SK-N-SH (cell line): ENCODE measurements around the gene HEG1. TPM values are rescaled to one million over a fixed set of nuclear protein-coding genes. Genes with fewer than 3 reads are reported as not detected.
A peak's percentile ranks its signal among the peaks of the same experiment; 100 is the strongest.

Source experiments
- CTCF ChIA-PET: fragments of 300-600, 350-600 bp; formaldehyde crosslinking; extraction: SDS; loops from one replicate; lab custom pipeline; 2021; lab: Yijun Ruan, JAX
- POLR2A ChIA-PET: fragments of 350-600 bp; sonication (Branson Sonifier 250); formaldehyde crosslinking; extraction: SDS; loops from one replicate; lab custom pipeline; 2020; ENCODE audit warnings: antibody characterized with exemption, inconsistent platforms; lab: Yijun Ruan, JAX
- DNase-seq: peaks from one replicate; pipeline ENCODE4 v3.0.0; 2012
- H2AFZ ChIP-seq: fragments of 200-600 bp; sonication (generic); 2 replicates; pipeline ENCODE4 v1.8.1; 2016; ENCODE audit warnings: antibody characterized with exemption, mild to moderate bottlenecking, low read depth
- H3F3A ChIP-seq: fragments of 200-600 bp; sonication (generic); replicated peaks from 2 replicates; pipeline ENCODE3; 2016; ENCODE audit warnings: antibody characterized with exemption, mild to moderate bottlenecking; ENCODE audit not compliant: insufficient read depth
- H3K27ac ChIP-seq, 2 experiments: fragments of 200-500 bp in 1 of 2; fragments of 200-600 bp in 1 of 2; sonication (Bioruptor generic) in 1 of 2; sonication (generic), shearing (Covaris generic) in 1 of 2; 2 replicates each; pipeline versions ENCODE4 v1.5.1 to v1.6.1; 2014 to 2016; ENCODE audit warnings: low read depth in 2 of 2, inconsistent platforms in 1 of 2, low read length in 1 of 2, mild to moderate bottlenecking in 1 of 2, mixed read lengths in 1 of 2
- H3K27me3 ChIP-seq: fragments of 200-600 bp; sonication (generic), shearing (Covaris generic); 2 replicates; pipeline ENCODE4 v1.6.1; 2016; ENCODE audit warnings: mixed run types; ENCODE audit not compliant: insufficient read depth
- H3K36me3 ChIP-seq, 2 experiments: fragments of 200-500 bp in 1 of 2; fragments of 200-600 bp in 1 of 2; sonication (Bioruptor generic) in 1 of 2; sonication (generic) in 1 of 2; replicated peaks in 1 of 2; 2 replicates each; pipeline versions ENCODE3 to v1.5.1; 2014 to 2016; ENCODE audit warnings: low read length in 1 of 2, mild to moderate bottlenecking in 1 of 2; ENCODE audit not compliant: insufficient read depth in 2 of 2, control insufficient read depth in 1 of 2
- H3K4me1 ChIP-seq, 2 experiments: fragments of 200-500 bp in 1 of 2; fragments of 200-600 bp in 1 of 2; sonication (Bioruptor generic) in 1 of 2; sonication (generic), shearing (Covaris generic) in 1 of 2; 2 replicates each; pipeline versions ENCODE4 v1.5.1 to v1.6.1; 2014 to 2016; ENCODE audit warnings: low read depth in 1 of 2, low read length in 1 of 2, mixed run types in 1 of 2; ENCODE audit not compliant: insufficient read depth in 2 of 2, control insufficient read depth in 1 of 2
- H3K4me2 ChIP-seq: fragments of 200-600 bp; sonication (generic), shearing (Covaris generic); 2 replicates; pipeline ENCODE4 v1.6.1; 2017; ENCODE audit warnings: mixed run types
- H3K4me3 ChIP-seq, 2 experiments: fragments of 200-500 bp in 1 of 2; fragments of 200-600 bp in 1 of 2; sonication (Bioruptor generic) in 1 of 2; sonication (generic), shearing (Covaris generic) in 1 of 2; 2 replicates each; pipeline versions ENCODE4 v1.5.1 to v1.8.1; 2014 to 2016; ENCODE audit warnings: low read depth in 2 of 2, inconsistent platforms in 1 of 2, low read length in 1 of 2, mild to moderate bottlenecking in 1 of 2, mixed read lengths in 1 of 2, moderate library complexity in 1 of 2
- H3K79me2 ChIP-seq: fragments of 200-600 bp; sonication (generic); 2 replicates; pipeline ENCODE4 v1.8.1; 2017; ENCODE audit warnings: mild to moderate bottlenecking; ENCODE audit not compliant: insufficient read depth
- H3K9ac ChIP-seq: fragments of 200-600 bp; sonication (generic); 2 replicates; pipeline ENCODE4 v1.6.1; 2017; ENCODE audit warnings: mixed run types
- H3K9me2 ChIP-seq: fragments of 200-600 bp; sonication (generic); 2 replicates; pipeline ENCODE4 v1.6.1; 2017; ENCODE audit warnings: mixed run types
- H3K9me3 ChIP-seq: fragments of 200-600 bp; sonication (generic); 2 replicates; pipeline ENCODE4 v1.6.1; 2017; ENCODE audit warnings: mixed run types, mild to moderate bottlenecking, moderate library complexity
- H4K20me1 ChIP-seq: fragments of 200-600 bp; sonication (generic); 2 replicates; pipeline ENCODE4 v1.6.1; 2017; ENCODE audit warnings: mild to moderate bottlenecking, mixed run types; ENCODE audit not compliant: insufficient read depth
- ELF1 ChIP-seq: IDR thresholded peaks from 2 replicates; pipeline ENCODE4 v1.4.0; 2012
- GABPA ChIP-seq: IDR thresholded peaks from 2 replicates; pipeline ENCODE4 v1.4.0; 2012; ENCODE audit warnings: low read depth, mild to moderate bottlenecking
- MXI1 ChIP-seq: IDR thresholded peaks from 2 replicates; pipeline ENCODE4 v1.6.1; 2012; ENCODE audit warnings: mild to moderate bottlenecking, low read depth, low read length, improper control_type of control experiment
- NFIC ChIP-seq: IDR thresholded peaks from 2 replicates; pipeline ENCODE4 v1.4.0; 2012; ENCODE audit warnings: borderline replicate concordance
- RAD21 ChIP-seq: IDR thresholded peaks from 2 replicates; pipeline ENCODE4 v1.6.1; 2012; ENCODE audit warnings: mild to moderate bottlenecking, low read length
- RCOR1 ChIP-seq: fragments of 150-350 bp; IDR thresholded peaks from 2 replicates; pipeline ENCODE4 v1.6.1; 2017; ENCODE audit warnings: antibody characterized with exemption, low read length
- RFX5 ChIP-seq: IDR thresholded peaks from 2 replicates; pipeline ENCODE4 v1.6.1; 2012; ENCODE audit warnings: mild to moderate bottlenecking, improper control_type of control experiment, low read length
- RXRA ChIP-seq: IDR thresholded peaks from 2 replicates; pipeline ENCODE4 v1.4.0; 2012; ENCODE audit warnings: low read depth, mild to moderate bottlenecking, borderline replicate concordance
- TAF1 ChIP-seq: IDR thresholded peaks from 2 replicates; pipeline ENCODE4 v1.6.1; 2012; ENCODE audit warnings: low read depth, mild to moderate bottlenecking, low read length, moderate library complexity, borderline replicate concordance
- TCF12 ChIP-seq: IDR thresholded peaks from 2 replicates; pipeline ENCODE4 v1.4.0; 2012
- TEAD4 ChIP-seq: IDR thresholded peaks from 2 replicates; pipeline ENCODE4 v1.4.0; 2012; ENCODE audit warnings: mild to moderate bottlenecking, borderline replicate concordance; ENCODE audit not compliant: insufficient read depth
- YY1 ChIP-seq: IDR thresholded peaks from 2 replicates; pipeline ENCODE4 v1.4.0; 2012; ENCODE audit warnings: low read depth, mild to moderate bottlenecking
- WGBS: methylation state at CpG from one replicate; pipeline ENCODE4 v1.1.6; 2017; ENCODE audit warnings: low lambda C conversion rate; 5-methylcytosine and 5-hydroxymethylcytosine counted together
- polyA plus RNA-seq, 3 experiments: library from polyadenylated mRNA; depleted of rRNA; stranded (reverse); fragments of >200 nt; gene quantifications; 2 replicates each; pipeline ENCODE4 v1.2.3, GENCODE V29; 2012
- TF ChIP-seq, protein P1 (sequence below): fragments of 200-600 bp; sonication (generic); IDR thresholded peaks from 2 replicates; pipeline ENCODE4 v1.6.1; 2017; ENCODE audit warnings: antibody characterized with exemption, mild to moderate bottlenecking, moderate library complexity
- TF ChIP-seq, protein P2 (sequence below): fragments of 150-350 bp; IDR thresholded peaks from 2 replicates; pipeline ENCODE4 v1.6.1; 2017; ENCODE audit warnings: antibody characterized with exemption, low read length, low read depth, borderline replicate concordance

HEG1 gene
- polyA plus RNA-seq, 1 of the 3 experiments (the other 2 are of a cell fraction): 27.7 TPM

DNA sequence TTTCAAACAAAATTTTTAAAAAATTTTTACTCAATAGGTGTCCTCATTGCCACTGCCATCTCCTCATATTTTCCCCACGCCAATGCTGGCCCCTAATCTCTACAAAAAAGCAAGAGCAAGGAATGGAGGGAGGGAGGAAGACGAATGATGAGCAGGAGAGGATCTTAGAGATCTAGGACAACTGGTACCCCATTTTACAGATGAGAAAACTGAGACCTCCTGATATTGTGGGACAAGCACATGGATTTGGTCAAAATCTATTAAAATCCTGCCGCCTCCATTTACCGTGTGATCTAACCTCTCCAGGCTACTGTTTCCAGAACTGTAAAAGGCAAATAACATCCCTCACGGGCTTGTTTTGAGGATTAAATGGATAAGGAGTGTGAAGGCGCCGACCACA, 4.6 kb downstream of the HEG1 start (continued):
- TF ChIP-seq, protein P1, sequence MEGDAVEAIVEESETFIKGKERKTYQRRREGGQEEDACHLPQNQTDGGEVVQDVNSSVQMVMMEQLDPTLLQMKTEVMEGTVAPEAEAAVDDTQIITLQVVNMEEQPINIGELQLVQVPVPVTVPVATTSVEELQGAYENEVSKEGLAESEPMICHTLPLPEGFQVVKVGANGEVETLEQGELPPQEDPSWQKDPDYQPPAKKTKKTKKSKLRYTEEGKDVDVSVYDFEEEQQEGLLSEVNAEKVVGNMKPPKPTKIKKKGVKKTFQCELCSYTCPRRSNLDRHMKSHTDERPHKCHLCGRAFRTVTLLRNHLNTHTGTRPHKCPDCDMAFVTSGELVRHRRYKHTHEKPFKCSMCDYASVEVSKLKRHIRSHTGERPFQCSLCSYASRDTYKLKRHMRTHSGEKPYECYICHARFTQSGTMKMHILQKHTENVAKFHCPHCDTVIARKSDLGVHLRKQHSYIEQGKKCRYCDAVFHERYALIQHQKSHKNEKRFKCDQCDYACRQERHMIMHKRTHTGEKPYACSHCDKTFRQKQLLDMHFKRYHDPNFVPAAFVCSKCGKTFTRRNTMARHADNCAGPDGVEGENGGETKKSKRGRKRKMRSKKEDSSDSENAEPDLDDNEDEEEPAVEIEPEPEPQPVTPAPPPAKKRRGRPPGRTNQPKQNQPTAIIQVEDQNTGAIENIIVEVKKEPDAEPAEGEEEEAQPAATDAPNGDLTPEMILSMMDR: no peak

DNA sequence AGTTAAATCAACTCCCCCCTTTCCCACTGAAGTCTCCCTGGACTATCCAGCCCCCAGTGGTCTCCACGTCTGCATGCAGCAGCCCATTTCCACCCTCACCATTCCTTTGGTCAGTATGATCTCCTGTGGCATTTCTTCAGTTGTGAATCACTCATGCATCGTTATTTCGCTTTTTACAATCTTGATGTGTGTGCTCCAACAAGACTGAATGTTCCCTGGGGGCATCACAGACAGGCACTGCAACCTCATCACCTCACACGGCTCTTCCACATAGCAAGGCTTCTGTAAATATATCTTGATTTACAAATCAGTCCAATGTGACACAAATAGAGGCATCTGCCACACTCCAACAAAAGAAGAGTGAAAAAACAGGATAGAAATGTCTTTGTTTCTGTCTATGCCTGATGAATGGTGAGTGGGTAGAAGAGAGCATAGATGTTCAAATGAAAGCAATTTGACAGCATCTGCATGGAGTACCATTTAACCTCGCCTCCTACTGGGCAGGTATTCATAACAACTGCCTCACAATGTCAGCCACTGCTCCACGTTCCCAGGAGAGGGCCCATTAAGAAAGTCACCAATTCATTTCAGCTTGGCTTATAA, 5.2 kb downstream of the HEG1 start:
- peaks cover 32 to 52% of the 10 kb centered on the region in 2 experiments for H3K4me1 ChIP-seq

DNA sequence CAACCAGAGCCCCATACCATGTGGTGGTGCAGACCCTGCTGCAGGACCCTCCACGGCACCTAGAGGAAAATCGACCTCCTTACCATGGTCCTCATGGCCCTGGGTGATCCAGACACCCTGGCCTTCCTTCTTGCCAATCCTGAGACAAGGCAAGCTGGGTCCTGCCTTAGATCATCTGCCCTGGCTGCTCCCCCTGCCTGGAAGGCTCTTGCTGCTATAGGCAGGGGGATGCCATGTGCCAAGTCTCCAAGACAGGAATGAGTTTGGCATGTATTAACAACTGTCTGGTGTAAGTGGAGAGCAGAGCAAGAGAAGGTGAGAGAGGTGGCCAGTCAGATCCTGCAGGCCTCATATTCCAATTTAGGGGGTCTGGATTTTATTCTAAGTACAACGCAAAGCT, 7.5 kb downstream of the HEG1 start:
- ChIA-PET CTCF (interaction anchor here (1.6 kb wide), 1 partner anchor 15 kb away, joined by 4 read pairs; no protein-coding TSS in a partner anchor), POLR2A (no interaction called here)
- peaks cover 8 to 17% of the 10 kb centered on the region in 2 experiments for H3K36me3 ChIP-seq
- WGBS: 97% methylated on average over 2 of the region's 3 CpGs
- no peaks in the 10 kb centered on the region for H3K9me3 ChIP-seq
- peaks cover 36 to 67% of the 10 kb centered on the region in 2 experiments for H3K4me1 ChIP-seq
- DNase-seq: no peak
- H3K9ac ChIP-seq: no peak overlapping the region
- no peak overlapping the region for H3K27ac ChIP-seq
- H2AFZ ChIP-seq: no peak overlapping the region
- no peak overlapping the region for H3K4me3 ChIP-seq
- no peak overlapping the region for H3K4me2 ChIP-seq
- peaks cover 82% of the 10 kb centered on the region for H4K20me1 ChIP-seq
- H3K9me2 ChIP-seq: no peaks in the 10 kb centered on the region
- no peak for TF ChIP-seq NFIC
- no peak for TF ChIP-seq GABPA
- TF ChIP-seq, protein P2, sequence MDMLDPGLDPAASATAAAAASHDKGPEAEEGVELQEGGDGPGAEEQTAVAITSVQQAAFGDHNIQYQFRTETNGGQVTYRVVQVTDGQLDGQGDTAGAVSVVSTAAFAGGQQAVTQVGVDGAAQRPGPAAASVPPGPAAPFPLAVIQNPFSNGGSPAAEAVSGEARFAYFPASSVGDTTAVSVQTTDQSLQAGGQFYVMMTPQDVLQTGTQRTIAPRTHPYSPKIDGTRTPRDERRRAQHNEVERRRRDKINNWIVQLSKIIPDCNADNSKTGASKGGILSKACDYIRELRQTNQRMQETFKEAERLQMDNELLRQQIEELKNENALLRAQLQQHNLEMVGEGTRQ: no peak
- no peak for TF ChIP-seq TCF12
- TF ChIP-seq RCOR1: no peak
- no peak for TF ChIP-seq TAF1
- TF ChIP-seq RFX5: no peak
- no peak for TF ChIP-seq RXRA
- TF ChIP-seq ELF1: no peak
- no peak for TF ChIP-seq MXI1
- no peak for TF ChIP-seq YY1
- TF ChIP-seq TEAD4: no peak
- TF ChIP-seq, all 33 proteins: peak for 0
- Histone ChIP-seq H3K79me2 (peaks cover 89% of the 10 kb centered on the region), H3K27me3 (no peaks in the 10 kb centered on the region), H3F3A (peaks cover 21% of the 10 kb centered on the region)

More for the DNA sequence above, 5.2 kb downstream of the HEG1 start:
- no peaks in the 10 kb centered on the region for H3K27me3 ChIP-seq
- peaks cover 87% of the 10 kb centered on the region for H3K79me2 ChIP-seq
- H3K4me2 ChIP-seq: no peak overlapping the region
- CTCF ChIA-PET: interaction anchor here (1.3 kb wide), 1 partner anchor 55 kb away, joined by 4 read pairs; no protein-coding TSS in a partner anchor
- H2AFZ ChIP-seq: no peak overlapping the region
- peaks cover 5 to 16% of the 10 kb centered on the region in 2 experiments for H3K36me3 ChIP-seq
- H3K4me3 ChIP-seq: no peak overlapping the region
- H4K20me1 ChIP-seq: peaks cover 59% of the 10 kb centered on the region
- POLR2A ChIA-PET: no interaction called here
- no peak for DNase-seq
- TF ChIP-seq RAD21 (no peak), ELF1 (no peak), RXRA (no peak)
- TF ChIP-seq, protein P2: no peak
- TF ChIP-seq, protein P1: 0 out of 2 replicates have a peak, but pooled peaks have one; percentile 7
- no peaks in the 10 kb centered on the region for H3K9me3 ChIP-seq
- H3F3A ChIP-seq: peaks cover 29% of the 10 kb centered on the region
- H3K9ac ChIP-seq: no peak overlapping the region
- no peaks in the 10 kb centered on the region for H3K9me2 ChIP-seq
- H3K27ac ChIP-seq: peak overlapping the region in 1 of 2 experiments; percentile 99; a peak in 2 of 4 replicates
- 89% methylated on average over 6 of the region's 6 CpGs for WGBS
